Keratinocyte (primary cell): ENCODE measurements around the gene GIMAP4. TPM values are rescaled to one million over a fixed set of nuclear protein-coding genes. Genes with fewer than 3 reads are reported as not detected.

Experiments
- DNase-seq: peaks from one replicate; pipeline ENCODE4 v3.0.0-alpha.2; 2011; ENCODE audit warnings: low read depth, missing footprints, low spot score
- FAIRE-seq: peaks from 2 replicates; lab custom pipeline; 2011; peaks lifted over from hg19 to GRCh38; lab: Jason Lieb, UNC
- H2AFZ ChIP-seq: 2 replicates; pipeline ENCODE4 v1.6.0; 2012; ENCODE audit warnings: low read length, control low read depth, inconsistent platforms; ENCODE audit not compliant: control insufficient read depth
- H3K27ac ChIP-seq: 2 replicates; pipeline ENCODE4 v1.5.1; 2011; ENCODE audit warnings: low read length; ENCODE audit not compliant: control insufficient read depth, insufficient read depth
- H3K27me3 ChIP-seq: 3 replicates; pipeline ENCODE4 v1.6.0; 2011; ENCODE audit warnings: low read length; ENCODE audit not compliant: control insufficient read depth, insufficient read depth; ENCODE audit errors: extremely low read depth
- H3K36me3 ChIP-seq, 2 experiments: 2 replicates in 1 of 2; 3 replicates in 1 of 2; pipeline ENCODE4 v1.5.1; 2011; ENCODE audit warnings: low read length in 2 of 2, mild to moderate bottlenecking in 1 of 2; ENCODE audit not compliant: control insufficient read depth in 2 of 2, insufficient read depth in 2 of 2; ENCODE audit errors: extremely low read depth in 1 of 2
- H3K4me1 ChIP-seq: 3 replicates; pipeline ENCODE4 v1.5.1; 2011; ENCODE audit warnings: low read length; ENCODE audit not compliant: control insufficient read depth, insufficient read depth; ENCODE audit errors: extremely low read depth
- H3K4me2 ChIP-seq: 3 replicates; pipeline ENCODE4 v1.6.0; 2011; ENCODE audit warnings: low read depth, low read length; ENCODE audit not compliant: control insufficient read depth, insufficient read depth; ENCODE audit errors: extremely low read depth
- H3K4me3 ChIP-seq, 3 experiments: fragments of 200-600 bp in 1 of 3; sonication (generic) in 1 of 3; 2 replicates in 2 of 3; 3 replicates in 1 of 3; pipeline ENCODE4 v1.5.1; 2011 to 2016; ENCODE audit warnings: low read length in 3 of 3, mild to moderate bottlenecking in 3 of 3, control low read depth in 2 of 3, inconsistent platforms in 1 of 3, low read depth in 1 of 3, mixed read lengths in 1 of 3, mixed run types in 1 of 3, moderate library complexity in 1 of 3; ENCODE audit not compliant: control insufficient read depth in 2 of 3, insufficient read depth in 2 of 3; ENCODE audit errors: extremely low read depth in 1 of 3
- H3K79me2 ChIP-seq: 2 replicates; pipeline ENCODE4 v1.6.0; 2012; ENCODE audit warnings: low read length; ENCODE audit not compliant: control insufficient read depth, insufficient read depth
- H3K9ac ChIP-seq: 3 replicates; pipeline ENCODE4 v1.6.0; 2011; ENCODE audit warnings: low read length; ENCODE audit not compliant: control insufficient read depth, insufficient read depth; ENCODE audit errors: extremely low read depth
- H3K9me1 ChIP-seq: 3 replicates; pipeline ENCODE4 v1.6.0; 2011; ENCODE audit warnings: low read length; ENCODE audit not compliant: control insufficient read depth, insufficient read depth; ENCODE audit errors: extremely low read depth
- H3K9me3 ChIP-seq: 2 replicates; pipeline ENCODE4 v1.5.1; 2012; ENCODE audit warnings: low read depth, low read length; ENCODE audit not compliant: control insufficient read depth
- H4K20me1 ChIP-seq: 3 replicates; pipeline ENCODE4 v1.6.0; 2011; ENCODE audit warnings: low read length; ENCODE audit not compliant: control insufficient read depth, insufficient read depth; ENCODE audit errors: extremely low read depth
- EZH2 ChIP-seq: IDR thresholded peaks from one replicate; pipeline ENCODE4 v1.6.1; 2012; ENCODE audit warnings: inconsistent platforms, mild to moderate bottlenecking, low read length, moderate library complexity
- dilution Hi-C: fragments of 300-500 bp; cut with MboI; formaldehyde crosslinking; loops from one replicate; pipeline ENCODE4 v1.7.0; 2020; ENCODE audit warnings: low sequenced_read_pairs; ENCODE audit not compliant: extremely low pct_ligation_motif_present
- polyA plus RNA-seq, 5 experiments: library from polyadenylated mRNA; depleted of rRNA in 3 of 5; stranded (reverse) in 3 of 5; stranded (forward) in 1 of 5; unstranded in 1 of 5; fragments of >200 nt; gene quantifications; 1 replicate in 1 of 5; 2 replicates in 3 of 5; 3 replicates in 1 of 5; pipeline versions ENCODE4 v1.2.1 to v1.2.3, GENCODE V29; 2011 to 2012; ENCODE audit warnings: missing spikeins in 2 of 5, low read depth in 1 of 5, low replicate concordance in 1 of 5
- TF ChIP-seq, protein P1 (sequence below), 3 experiments: IDR thresholded peaks in 1 of 3; conservative IDR thresholded peaks in 1 of 3; optimal IDR thresholded peaks in 1 of 3; 2 replicates in 2 of 3; 3 replicates in 1 of 3; pipeline versions ENCODE3 to v1.5.1; 2011; ENCODE audit warnings: low read length in 3 of 3, mild to moderate bottlenecking in 3 of 3, moderate library complexity in 2 of 3, control low read depth in 1 of 3, inconsistent platforms in 1 of 3; ENCODE audit not compliant: insufficient read depth in 2 of 3; ENCODE audit errors: extremely low read depth in 1 of 3

The GIMAP4 gene
- polyA plus RNA-seq, 1 donor (not counting 4 experiments of a cell fraction or from before 2014, with no cell fraction given): not detected

DNA sequence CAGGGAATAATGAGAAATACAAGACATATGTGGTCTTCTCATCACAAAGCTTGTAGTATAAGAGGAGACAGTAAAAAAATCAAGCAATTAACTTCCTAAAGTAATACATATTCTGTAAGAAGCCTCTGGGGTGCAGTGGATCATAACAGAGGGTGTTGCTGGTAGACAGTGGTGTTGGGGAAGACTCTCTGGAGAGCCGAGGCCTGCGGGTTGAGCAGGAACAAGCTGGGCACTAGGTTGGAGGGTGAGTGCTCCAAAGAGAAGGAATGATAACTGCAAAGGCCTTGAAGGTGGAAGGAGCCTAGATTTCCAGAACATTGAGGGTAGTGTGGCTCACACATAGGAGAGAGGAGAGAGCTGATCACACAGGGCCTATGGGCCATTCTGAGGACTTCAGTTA is 1.5 kb downstream of the GIMAP4 start:
- H3K4me2 ChIP-seq: no peak overlapping the region
- H3K4me3 ChIP-seq: no peak overlapping the region
- H3K27me3 ChIP-seq: peaks cover 5% of the 10 kb centered on the region
- H3K9me1 ChIP-seq: no peaks in the 10 kb centered on the region
- no peaks in the 10 kb centered on the region for H4K20me1 ChIP-seq
- H3K9me3 ChIP-seq: no peaks in the 10 kb centered on the region
- no peak overlapping the region for H2AFZ ChIP-seq
- H3K36me3 ChIP-seq: no peaks in the 10 kb centered on the region
- no peak for FAIRE-seq
- no peak overlapping the region for H3K9ac ChIP-seq
- H3K27ac ChIP-seq: no peak overlapping the region
- DNase-seq: no peak
- no peaks in the 10 kb centered on the region for H3K79me2 ChIP-seq
- H3K4me1 ChIP-seq: no peaks in the 10 kb centered on the region
- dilution Hi-C loops: no loop called here
- TF ChIP-seq EZH2: no peak
- TF ChIP-seq, protein P1, sequence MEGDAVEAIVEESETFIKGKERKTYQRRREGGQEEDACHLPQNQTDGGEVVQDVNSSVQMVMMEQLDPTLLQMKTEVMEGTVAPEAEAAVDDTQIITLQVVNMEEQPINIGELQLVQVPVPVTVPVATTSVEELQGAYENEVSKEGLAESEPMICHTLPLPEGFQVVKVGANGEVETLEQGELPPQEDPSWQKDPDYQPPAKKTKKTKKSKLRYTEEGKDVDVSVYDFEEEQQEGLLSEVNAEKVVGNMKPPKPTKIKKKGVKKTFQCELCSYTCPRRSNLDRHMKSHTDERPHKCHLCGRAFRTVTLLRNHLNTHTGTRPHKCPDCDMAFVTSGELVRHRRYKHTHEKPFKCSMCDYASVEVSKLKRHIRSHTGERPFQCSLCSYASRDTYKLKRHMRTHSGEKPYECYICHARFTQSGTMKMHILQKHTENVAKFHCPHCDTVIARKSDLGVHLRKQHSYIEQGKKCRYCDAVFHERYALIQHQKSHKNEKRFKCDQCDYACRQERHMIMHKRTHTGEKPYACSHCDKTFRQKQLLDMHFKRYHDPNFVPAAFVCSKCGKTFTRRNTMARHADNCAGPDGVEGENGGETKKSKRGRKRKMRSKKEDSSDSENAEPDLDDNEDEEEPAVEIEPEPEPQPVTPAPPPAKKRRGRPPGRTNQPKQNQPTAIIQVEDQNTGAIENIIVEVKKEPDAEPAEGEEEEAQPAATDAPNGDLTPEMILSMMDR (optimal IDR thresholded peaks at IDR 0.05 in 1 of 3, IDR thresholded peaks at IDR 0.05 in 1 of 3, conservative IDR thresholded peaks at IDR 0.05 in 1 of 3; ENCODE audit: extremely low read depth in 1 of 3, insufficient read depth in 2 of 3, low read length in 3 of 3): no peak

DNA sequence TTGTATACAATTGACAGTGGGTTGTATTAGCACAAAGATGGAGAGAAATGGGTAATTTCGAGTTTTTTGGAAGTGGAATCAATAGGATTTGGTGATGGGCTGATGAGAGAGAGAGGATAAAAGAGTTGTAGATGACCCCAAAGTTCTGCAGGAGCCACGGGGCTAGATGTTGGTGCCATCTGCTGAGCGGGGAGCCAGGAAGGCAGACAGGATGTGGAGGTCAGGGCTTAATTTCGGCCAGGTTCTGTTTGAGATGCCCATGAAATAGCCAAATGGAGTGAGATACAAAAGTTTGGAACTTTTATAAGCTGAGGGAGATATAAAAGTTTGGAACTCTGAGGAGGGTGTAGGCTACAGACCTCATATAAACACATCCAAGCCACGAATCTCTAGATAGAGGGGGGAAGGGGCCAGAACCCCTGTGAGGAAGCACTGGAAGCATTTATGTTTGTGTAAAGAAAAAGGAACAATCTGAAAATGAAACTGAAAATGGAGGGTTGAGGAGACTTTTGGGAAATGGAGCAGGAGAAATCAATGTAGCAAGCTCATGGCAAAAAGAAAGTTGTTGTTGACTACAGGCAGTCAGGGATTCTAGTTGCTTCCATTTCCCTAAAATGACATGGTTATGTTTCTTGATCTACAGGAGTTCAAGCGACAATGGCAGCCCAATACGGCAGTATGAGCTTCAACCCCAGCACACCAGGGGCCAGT is 2.2 kb downstream of the GIMAP4 start:
- dilution Hi-C loops: no loop called here

More for the DNA sequence above, 2.2 kb downstream of the GIMAP4 start:
- TF ChIP-seq, protein P1 (optimal IDR thresholded peaks at IDR 0.05 in 1 of 3, IDR thresholded peaks at IDR 0.05 in 1 of 3, conservative IDR thresholded peaks at IDR 0.05 in 1 of 3; ENCODE audit: extremely low read depth in 1 of 3, insufficient read depth in 2 of 3, low read length in 3 of 3): no peak
- no peak for TF ChIP-seq EZH2
- no peak overlapping the region for H3K9ac ChIP-seq
- no peaks in the 10 kb centered on the region for H3K9me1 ChIP-seq
- no peak for DNase-seq
- no peaks in the 10 kb centered on the region for H3K36me3 ChIP-seq
- no peak overlapping the region for H2AFZ ChIP-seq
- no peaks in the 10 kb centered on the region for H3K9me3 ChIP-seq
- no peak for FAIRE-seq
- no peaks in the 10 kb centered on the region for H3K79me2 ChIP-seq
- no peaks in the 10 kb centered on the region for H3K4me1 ChIP-seq
- H3K27me3 ChIP-seq: peaks cover 5% of the 10 kb centered on the region
- H3K4me2 ChIP-seq: no peak overlapping the region
- no peaks in the 10 kb centered on the region for H4K20me1 ChIP-seq
- no peak overlapping the region for H3K4me3 ChIP-seq
- no peak overlapping the region for H3K27ac ChIP-seq
